Heart right ventricle (tissue), 16 donors: ENCODE results near the gene MBNL1. TPM values are rescaled to one million over a fixed set of nuclear protein-coding genes. Genes with fewer than 3 reads are reported as not detected.

Source experiments
- ATAC-seq, 8 donors: fragments of 200-7000 bp; cut with Tn5 transposase; one replicate each; pipeline ENCODE4 v1.9.1; 2020; ENCODE audit warnings: mild to moderate bottlenecking in 8 of 8, moderate library complexity in 8 of 8, moderate number of reproducible peaks in 1 of 8
- DNase-seq, 2 donors: peaks; one replicate each; pipeline ENCODE4 v3.0.0-alpha.2; 2020
- H3K27ac ChIP-seq, 10 donors: fragments of 200-600 bp; sonication (generic) in 2 of 10; one replicate each; pipeline versions ENCODE4 v1.5.0 to v1.8.0; 2020 to 2022; ENCODE audit warnings: mild to moderate bottlenecking in 3 of 10
- H3K27me3 ChIP-seq, 7 donors: fragments of 200-600 bp; one replicate each; pipeline ENCODE4 v1.8.0; 2021 to 2022; ENCODE audit warnings: mild to moderate bottlenecking in 2 of 7
- H3K36me3 ChIP-seq, 9 donors: fragments of 200-600 bp; sonication (generic) in 1 of 9; one replicate each; pipeline versions ENCODE4 v1.5.0 to v1.8.0; 2020 to 2022; ENCODE audit warnings: mild to moderate bottlenecking in 2 of 9
- H3K4me1 ChIP-seq, 9 donors: fragments of 200-600 bp; sonication (generic) in 1 of 9; one replicate each; pipeline versions ENCODE4 v1.5.0 to v1.8.0; 2020 to 2022; ENCODE audit warnings: mild to moderate bottlenecking in 4 of 9
- H3K4me3 ChIP-seq, 10 donors: fragments of 200-600 bp; sonication (generic) in 2 of 10; one replicate each; pipeline versions ENCODE4 v1.5.0 to v1.8.0; 2020 to 2022; ENCODE audit warnings: mild to moderate bottlenecking in 7 of 10, moderate library complexity in 2 of 10
- H3K9me3 ChIP-seq, 11 donors: fragments of 200-600 bp in 10 of 11; sonication (generic) in 2 of 11; one replicate each; pipeline versions ENCODE4 v1.5.0 to v1.8.0; 2013 to 2022; ENCODE audit warnings: mild to moderate bottlenecking in 2 of 11, control low read depth in 1 of 11, moderate library complexity in 1 of 11
- WGBS, 2 donors: extraction: QIAGEN DNeasy Blood & Tissue Kit; methylation state at CpG; one replicate each; pipeline ENCODE4 v1.1.7; 2013; ENCODE audit warnings: inconsistent platforms in 1 of 2; 5-methylcytosine and 5-hydroxymethylcytosine counted together
- intact Hi-C, 10 donors: fragments of 100-400 bp; cut with DNase I; formaldehyde crosslinking; loops; one replicate each; pipeline versions ENCODE4 v1.11.1 to v1.14.2; 2022
- polyA plus RNA-seq, 2 donors: library from polyadenylated mRNA; stranded (reverse); fragments of 200-250 nt; gene quantifications; one replicate each; pipeline ENCODE4 v1.2.3, GENCODE V29; 2013
- total RNA-seq, 10 donors: library from RNA; stranded (reverse); fragmentation: NEBNext Ultra II Directional in 3 of 10; extraction: Animal tissue kit (Norgen Biotek cat#: 25700) in 3 of 10; gene quantifications; one replicate each; pipeline versions ENCODE4 v1.2.1 to v1.2.4, GENCODE V29; 2021 to 2023
- TF ChIP-seq, protein P1 (sequence below), 9 donors: fragments of 200-600 bp; sonication (generic) in 2 of 9; IDR thresholded peaks; one replicate each; pipeline versions ENCODE4 v1.5.0 to v1.8.0; 2021 to 2022; ENCODE audit warnings: antibody characterized with exemption in 9 of 9, mild to moderate bottlenecking in 5 of 9, moderate library complexity in 1 of 9
- donor health status: Arrhythmogenic right ventricular cardiomyopathy.
- donor health status: ischemic (EF 13 %, LVEDD 7.1; RV severe dilation, severe dysfunction).
- donor health status: healthy with polysubstance abuse.
- donor health status: DM: no; HTN: yes; CAD: no.
- donor health status: DM: no; HTN: no; CAD: no.
- donor health status: ischemic (EF 25% LVEDD 6.9; RV normal size, moderate dysfunction).
- donor health status: ischemic (EF 25% LVEDD 5.7; RV mildly dilated, moderate dysfunction).
- donor health status: healthy.
- donor health status: DM: yes; HTN: yes; CAD: no.
- donor health status: Ischemic cardiomyopathy.
- donor health status: ischemic (EF 35%, LVEDD 5.7; RV mildly dilated, moderate dysfunction).
- donor health status: nonischemic (EF 11% LVEDD 7.7; RV severe dilation, severe dysfunction).
- donor health status: DM: yes; HTN: yes; CAD: no.
- donor health status: PGD.
- donor health status: ischemic (EF 29% LVEDD 5.4; RV normal size, mild dysfunction).
- donor health status: nonischemic (EF 23%, LVEDD 6.1; RV moderate dilation, normal function).

The MBNL1 gene
- total and polyA plus RNA-seq, 12 donors, result 33.1 to 236 (median 189) TPM

GRCh38 chr3:152230370-152230769 lies 38.4 kb upstream of the MBNL1 start:
- Histone ChIP-seq H3K4me3 (no peak overlapping the region), H3K27me3 (no peaks in the 10 kb centered on the region), H3K27ac (no peak overlapping the region), H3K9me3 (no peaks in the 10 kb centered on the region), H3K4me1 (no peaks in the 10 kb centered on the region), H3K36me3 (no peaks in the 10 kb centered on the region)
- intact Hi-C loops, result no loop called here
- TF ChIP-seq, protein P1, sequence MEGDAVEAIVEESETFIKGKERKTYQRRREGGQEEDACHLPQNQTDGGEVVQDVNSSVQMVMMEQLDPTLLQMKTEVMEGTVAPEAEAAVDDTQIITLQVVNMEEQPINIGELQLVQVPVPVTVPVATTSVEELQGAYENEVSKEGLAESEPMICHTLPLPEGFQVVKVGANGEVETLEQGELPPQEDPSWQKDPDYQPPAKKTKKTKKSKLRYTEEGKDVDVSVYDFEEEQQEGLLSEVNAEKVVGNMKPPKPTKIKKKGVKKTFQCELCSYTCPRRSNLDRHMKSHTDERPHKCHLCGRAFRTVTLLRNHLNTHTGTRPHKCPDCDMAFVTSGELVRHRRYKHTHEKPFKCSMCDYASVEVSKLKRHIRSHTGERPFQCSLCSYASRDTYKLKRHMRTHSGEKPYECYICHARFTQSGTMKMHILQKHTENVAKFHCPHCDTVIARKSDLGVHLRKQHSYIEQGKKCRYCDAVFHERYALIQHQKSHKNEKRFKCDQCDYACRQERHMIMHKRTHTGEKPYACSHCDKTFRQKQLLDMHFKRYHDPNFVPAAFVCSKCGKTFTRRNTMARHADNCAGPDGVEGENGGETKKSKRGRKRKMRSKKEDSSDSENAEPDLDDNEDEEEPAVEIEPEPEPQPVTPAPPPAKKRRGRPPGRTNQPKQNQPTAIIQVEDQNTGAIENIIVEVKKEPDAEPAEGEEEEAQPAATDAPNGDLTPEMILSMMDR (IDR thresholded peaks at IDR 0.05), result no peak
- DNase-seq, result no peak
- no peak for ATAC-seq
- WGBS, 2 donors, result 92 to 97% methylated on average over 1 of the region's 1 CpG

DNA sequence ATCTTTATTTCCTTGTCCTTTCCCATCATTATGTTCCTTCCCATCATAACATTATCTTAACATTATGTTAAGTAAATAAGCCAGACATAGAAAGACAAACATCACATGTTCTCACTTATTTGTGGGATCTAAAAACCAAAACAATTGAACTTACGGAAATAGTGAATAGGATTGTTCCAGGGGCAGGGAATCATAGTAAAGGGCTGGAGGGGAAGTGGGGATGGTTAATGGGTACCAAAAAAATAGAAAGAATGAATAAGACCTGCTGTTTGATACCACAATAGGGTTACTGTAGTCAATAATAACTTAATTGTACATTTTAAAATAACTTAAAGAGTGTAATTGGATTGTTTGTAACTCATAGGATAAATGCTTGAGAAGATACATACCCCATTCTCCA lies 36.7 kb upstream of the MBNL1 start:
- H3K4me1 ChIP-seq, result peaks cover 0 to 12% (median 0%) of the 10 kb centered on the region in 9 donors
- no peaks in the 10 kb centered on the region for H3K9me3 ChIP-seq
- WGBS, 2 donors, result 95 to 96% methylated on average over 1 of the region's 1 CpG
- H3K36me3 ChIP-seq, result no peaks in the 10 kb centered on the region
- H3K4me3 ChIP-seq, result no peak overlapping the region
- TF ChIP-seq, protein P1 (IDR thresholded peaks at IDR 0.05), result no peak
- intact Hi-C loops, result no loop called here
- H3K27ac ChIP-seq, result no peak overlapping the region
- H3K27me3 ChIP-seq, result no peaks in the 10 kb centered on the region
- DNase-seq, result no peak
- no peak for ATAC-seq

DNA sequence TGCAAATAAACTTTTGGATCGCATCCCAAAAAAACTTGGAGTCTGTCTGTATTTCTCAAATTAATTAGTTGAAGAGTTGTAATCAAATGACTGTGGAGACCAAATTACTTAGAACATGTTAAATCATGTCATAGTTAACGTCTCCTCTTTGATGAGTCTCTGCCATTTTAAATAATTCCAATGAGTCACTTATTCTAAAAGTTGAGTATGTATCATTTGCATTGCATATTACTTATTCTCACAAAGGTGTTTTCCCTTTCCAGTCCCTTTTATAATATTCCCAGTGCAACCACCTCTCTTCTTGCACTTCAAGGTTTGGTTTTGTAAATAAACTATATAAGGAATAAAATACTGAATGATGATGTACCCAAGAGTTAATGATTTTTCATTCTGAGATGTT lies 36.0 kb upstream of the MBNL1 start:
- H3K9me3 ChIP-seq, result no peaks in the 10 kb centered on the region
- H3K27ac ChIP-seq, result no peak overlapping the region
- no peaks in the 10 kb centered on the region for H3K36me3 ChIP-seq
- WGBS, 2 donors, result 93 to 96% methylated on average over 2 of the region's 2 CpGs
- intact Hi-C loops, result no loop called here
- H3K4me3 ChIP-seq, result no peak overlapping the region
- peaks cover 0 to 12% (median 0%) of the 10 kb centered on the region in 9 donors for H3K4me1 ChIP-seq
- TF ChIP-seq, protein P1 (IDR thresholded peaks at IDR 0.05), result no peak
- H3K27me3 ChIP-seq, result no peaks in the 10 kb centered on the region
- DNase-seq (no peak), ATAC-seq (no peak)

- Histone ChIP-seq H3K4me1 (peaks cover 0 to 12% (median 0%) of the 10 kb centered on the region in 9 donors), H3K27ac (no peak overlapping the region), H3K36me3 (no peaks in the 10 kb centered on the region), H3K27me3 (no peaks in the 10 kb centered on the region), H3K4me3 (no peak overlapping the region), H3K9me3 (no peaks in the 10 kb centered on the region)
- 95 to 97% methylated on average over 3 of the region's 3 CpGs for WGBS, 2 donors
- intact Hi-C loops, result no loop called here
- DNase-seq, result no peak
- ATAC-seq, result no peak
- TF ChIP-seq, protein P1 (IDR thresholded peaks at IDR 0.05), result no peak
Measured at GRCh38 chr3:152234657-152235375, 33.9 kb upstream of the MBNL1 start.
